Measurements from ENCODE around the gene HELT.
"Not testable (repeated sequence)": the region's sequence is repeated elsewhere in the genome, so short reads cannot be mapped to it uniquely, and the experiment has no call there.

Gene HELT

GRCh38 chr4:185036842-185037241 is 18.6 kb downstream of the HELT start:
- DNase-seq = no peak

- peak; percentile 71 for DNase-seq
These were observed 21.4 kb downstream of the HELT start for GRCh38 chr4:185039508-185040273.

- no peak for DNase-seq
These were observed 22.2 kb downstream of the HELT start for GRCh38 chr4:185040523-185040922.

GRCh38 chr4:185050286-185050685 is 32.0 kb downstream of the HELT start:
- not testable (repeated sequence) for DNase-seq

- DNase-seq = not testable (repeated sequence)
These were observed 33.0 kb downstream of the HELT start for GRCh38 chr4:185051283-185051682.

- no peak for DNase-seq
These were observed 35.5 kb downstream of the HELT start for GRCh38 chr4:185053746-185054145.

- DNase-seq = no peak
These were observed 36.0 kb downstream of the HELT start for GRCh38 chr4:185054272-185054671.

- DNase-seq = no peak
These were observed 36.6 kb downstream of the HELT start for GRCh38 chr4:185054886-185055285.

GRCh38 chr4:185061610-185062009 is 43.3 kb downstream of the HELT start:
- DNase-seq = no peak

GRCh38 chr4:185062606-185063005 is 44.3 kb downstream of the HELT start:
- no peak for DNase-seq

- no peak for DNase-seq
These were observed 47.9 kb downstream of the HELT start for GRCh38 chr4:185066179-185066578.

- no peak for DNase-seq
These were observed 50.5 kb downstream of the HELT start for GRCh38 chr4:185068837-185069236.
